HG03139 (cell line): ENCODE data around the gene SLC22A12.

Experiments
- ATAC-seq: cut with Tn5 transposase; IDR thresholded peaks from one replicate; pipeline ENCODE4 v1.9.1; 2021; ENCODE audit not compliant: unreplicated experiment

SLC22A12 gene

GRCh38 chr11:64620381-64620971 is 29.5 kb downstream of the SLC22A12 start:
- ATAC-seq, result no peak

GRCh38 chr11:64621283-64622019 is 30.4 kb downstream of the SLC22A12 start:
- no peak for ATAC-seq

- ATAC-seq, result no peak
Measured at GRCh38 chr11:64622681-64623080, 31.7 kb downstream of the SLC22A12 start.

- ATAC-seq, result no peak
Measured at GRCh38 chr11:64624883-64625481, 34.0 kb downstream of the SLC22A12 start.

GRCh38 chr11:64626637-64627036 is 35.6 kb downstream of the SLC22A12 start:
- ATAC-seq, result no peak

- ATAC-seq, result no peak
Measured at GRCh38 chr11:64627371-64627770, 36.4 kb downstream of the SLC22A12 start.

- ATAC-seq, result no peak
Measured at GRCh38 chr11:64628596-64628995, 37.6 kb downstream of the SLC22A12 start.

- ATAC-seq, result no peak
Measured at GRCh38 chr11:64629103-64629502, 38.1 kb downstream of the SLC22A12 start.

- no peak for ATAC-seq
Measured at GRCh38 chr11:64629796-64630562, 39.0 kb downstream of the SLC22A12 start.

- ATAC-seq, result no peak
Measured at GRCh38 chr11:64631675-64632074, 40.7 kb downstream of the SLC22A12 start.

GRCh38 chr11:64632237-64632636 is 41.2 kb downstream of the SLC22A12 start:
- no peak for ATAC-seq

- ATAC-seq, result no peak
Measured at GRCh38 chr11:64632654-64633053, 41.6 kb downstream of the SLC22A12 start.

- ATAC-seq, result no peak
Measured at GRCh38 chr11:64633555-64634159, 42.6 kb downstream of the SLC22A12 start.

- no peak for ATAC-seq
Measured at GRCh38 chr11:64637334-64638017, 46.5 kb downstream of the SLC22A12 start.

- ATAC-seq, result no peak
Measured at GRCh38 chr11:64638018-64638665, 47.1 kb downstream of the SLC22A12 start.

- ATAC-seq, result no peak
Measured at GRCh38 chr11:64638829-64639228, 47.8 kb downstream of the SLC22A12 start.

GRCh38 chr11:64639885-64640284 is 48.9 kb downstream of the SLC22A12 start:
- ATAC-seq, result no peak

GRCh38 chr11:64641596-64642417 is 50.8 kb downstream of the SLC22A12 start:
- ATAC-seq, result no peak

GRCh38 chr11:64642418-64642735 is 51.4 kb downstream of the SLC22A12 start:
- ATAC-seq, result no peak
